IMR-90 (cell line): ENCODE measurements around the gene PLXNA4. TPM values are rescaled to one million over a fixed set of nuclear protein-coding genes. Genes with fewer than 3 reads are reported as not detected.

Source experiments
- ATAC-seq: fragments of 200-7000 bp; cut with Tn5 transposase; 2 replicates; pipeline ENCODE4 v1.9.1; 2020; ENCODE audit warnings: low read depth, mild to moderate bottlenecking, moderate library complexity
- BruUV-seq: library from RNA; stranded (reverse); fragments of 400-500 nt; replicated peaks from 2 replicates; lab custom pipeline; 2021; lab: Mats Ljungman, UMichigan
- CTCF ChIA-PET: fragments of 300-600 bp; formaldehyde crosslinking; extraction: SDS; loops from one replicate; lab custom pipeline; 2021; ENCODE audit warnings: antibody characterized with exemption; lab: Yijun Ruan, JAX
- POLR2A ChIA-PET: fragments of 300-600 bp; sonication (Branson Sonifier 250); formaldehyde crosslinking; loops from one replicate; lab custom pipeline; 2022; ENCODE audit warnings: antibody characterized with exemption; ENCODE audit not compliant: unreplicated experiment; lab: Charles Lee
- DNase-seq: peaks from one replicate; pipeline ENCODE4 v3.0.0; 2013
- H2AFZ ChIP-seq: replicated peaks from 2 replicates; pipeline ENCODE3; 2013; ENCODE audit warnings: low read length, mild to moderate bottlenecking; ENCODE audit not compliant: poor library complexity
- H2AK5ac ChIP-seq: 2 replicates; pipeline ENCODE4 v1.6.1; 2013; ENCODE audit warnings: low read depth, low read length, inconsistent platforms
- H2AK9ac ChIP-seq: replicated peaks from 2 replicates; pipeline ENCODE3; 2013; ENCODE audit warnings: mild to moderate bottlenecking, low read depth, low read length, moderate library complexity; ENCODE audit not compliant: poor library complexity
- H2BK120ac ChIP-seq: 2 replicates; pipeline ENCODE4 v1.6.1; 2013; ENCODE audit warnings: low read depth, low read length, inconsistent platforms
- H2BK15ac ChIP-seq: 3 replicates; pipeline ENCODE4 v1.6.1; 2013; ENCODE audit warnings: low read depth, low read length, inconsistent platforms
- H2BK20ac ChIP-seq: 2 replicates; pipeline ENCODE4 v1.6.1; 2013; ENCODE audit warnings: low read depth, mild to moderate bottlenecking, inconsistent platforms, low read length, moderate library complexity
- H2BK5ac ChIP-seq: 2 replicates; pipeline ENCODE4 v1.6.1; 2013; ENCODE audit warnings: mild to moderate bottlenecking, low read depth, low read length, inconsistent platforms; ENCODE audit not compliant: poor library complexity, severe bottlenecking
- H3K14ac ChIP-seq: replicated peaks from 2 replicates; pipeline ENCODE4 v1.6.1; 2013; ENCODE audit warnings: low read depth, low read length, inconsistent platforms
- H3K18ac ChIP-seq: 2 replicates; pipeline ENCODE4 v1.6.1; 2013; ENCODE audit warnings: low read depth, low read length, control low read depth
- H3K23ac ChIP-seq: 2 replicates; pipeline ENCODE4 v1.6.1; 2013; ENCODE audit warnings: low read depth, low read length, inconsistent platforms
- H3K27ac ChIP-seq: 2 replicates; pipeline ENCODE4 v1.5.1; 2013; ENCODE audit warnings: mild to moderate bottlenecking, control low read depth, low read length; ENCODE audit not compliant: insufficient read depth
- H3K27me3 ChIP-seq: 2 replicates; pipeline ENCODE4 v1.6.1; 2013; ENCODE audit warnings: low read length; ENCODE audit not compliant: control insufficient read depth, insufficient read depth
- H3K36me3 ChIP-seq: 2 replicates; pipeline ENCODE4 v1.6.1; 2013; ENCODE audit warnings: low read length, mixed read lengths; ENCODE audit not compliant: control insufficient read depth, insufficient read depth
- H3K4ac ChIP-seq: 2 replicates; pipeline ENCODE4 v1.6.1; 2013; ENCODE audit warnings: low read depth, low read length, inconsistent platforms
- H3K4me1 ChIP-seq: 2 replicates; pipeline ENCODE4 v1.6.1; 2013; ENCODE audit warnings: low read length, mixed read lengths; ENCODE audit not compliant: control insufficient read depth, insufficient read depth
- H3K4me2 ChIP-seq: 2 replicates; pipeline ENCODE4 v1.6.1; 2013; ENCODE audit warnings: low read depth, mild to moderate bottlenecking, control low read depth, low read length, moderate library complexity
- H3K4me3 ChIP-seq: 2 replicates; pipeline ENCODE4 v1.5.1; 2013; ENCODE audit warnings: low read depth, mild to moderate bottlenecking, control low read depth, low read length, moderate library complexity; ENCODE audit not compliant: insufficient read depth
- H3K56ac ChIP-seq: 2 replicates; pipeline ENCODE4 v1.6.1; 2013; ENCODE audit warnings: low read length, inconsistent platforms; ENCODE audit not compliant: insufficient read depth; ENCODE audit errors: extremely low read depth
- H3K79me1 ChIP-seq, 2 experiments: 2 replicates each; pipeline ENCODE4 v1.6.1; 2013; ENCODE audit warnings: low read length in 2 of 2, inconsistent platforms in 1 of 2, low read depth in 1 of 2
- H3K9ac ChIP-seq: 2 replicates; pipeline ENCODE4 v1.6.1; 2013; ENCODE audit warnings: low read depth, low read length, control low read depth
- H3K9me1 ChIP-seq: 2 replicates; pipeline ENCODE4 v1.6.1; 2013; ENCODE audit warnings: low read length, inconsistent platforms; ENCODE audit not compliant: insufficient read depth
- H3K9me3 ChIP-seq: 2 replicates; pipeline ENCODE4 v1.6.1; 2013; ENCODE audit warnings: low read length; ENCODE audit not compliant: control insufficient read depth, insufficient read depth
- H4K20me1 ChIP-seq: 2 replicates; pipeline ENCODE4 v1.6.1; 2013; ENCODE audit warnings: low read length, inconsistent platforms; ENCODE audit not compliant: insufficient read depth
- H4K5ac ChIP-seq: 2 replicates; pipeline ENCODE4 v1.6.1; 2013; ENCODE audit warnings: mild to moderate bottlenecking, low read depth, low read length, control low read depth
- H4K8ac ChIP-seq, 2 experiments: 2 replicates each; pipeline ENCODE4 v1.6.1; 2013; ENCODE audit warnings: low read depth in 2 of 2, low read length in 2 of 2, control low read depth in 1 of 2, inconsistent platforms in 1 of 2
- H4K91ac ChIP-seq: 2 replicates; pipeline ENCODE4 v1.6.1; 2013; ENCODE audit warnings: low read depth, low read length, inconsistent platforms; ENCODE audit not compliant: insufficient read depth
- CEBPB ChIP-seq: IDR thresholded peaks from 2 replicates; pipeline ENCODE4 v1.6.1; 2012; ENCODE audit warnings: low read depth, low read length, improper control_type of control experiment
- CHD1 ChIP-seq: IDR thresholded peaks from 2 replicates; pipeline ENCODE4 v1.6.1; 2012; ENCODE audit warnings: low read depth, low read length, improper control_type of control experiment
- FOS ChIP-seq: fragments of 150-350 bp; IDR thresholded peaks from 2 replicates; pipeline ENCODE4 v1.6.1; 2016; ENCODE audit warnings: low read depth, low read length
- MAFK ChIP-seq: IDR thresholded peaks from 2 replicates; pipeline ENCODE4 v1.6.1; 2012; ENCODE audit warnings: low read depth, low read length, improper control_type of control experiment
- MAZ ChIP-seq: IDR thresholded peaks from 2 replicates; pipeline ENCODE4 v1.6.1; 2012; ENCODE audit warnings: low read depth, mild to moderate bottlenecking, low read length, improper control_type of control experiment, moderate library complexity, borderline replicate concordance
- MXI1 ChIP-seq: IDR thresholded peaks from 2 replicates; pipeline ENCODE4 v1.6.1; 2012; ENCODE audit warnings: low read depth, mild to moderate bottlenecking, low read length, moderate library complexity, borderline replicate concordance
- POLR2A ChIP-seq: IDR thresholded peaks from 2 replicates; pipeline ENCODE4 v1.6.1; 2012; ENCODE audit warnings: mild to moderate bottlenecking, low read depth, low read length
- SMC3 ChIP-seq: fragments of 150-350 bp; IDR thresholded peaks from 2 replicates; pipeline ENCODE4 v1.6.1; 2016; ENCODE audit warnings: low read depth, mild to moderate bottlenecking, antibody characterized with exemption, low read length, moderate library complexity
- WGBS, 2 experiments: methylation state at CpG; one replicate each; pipeline versions ENCODE4 v1.1.5 to v1.1.7; 2013; ENCODE audit warnings: missing lambda C conversion rate in 2 of 2; ENCODE audit not compliant: insufficient read length in 1 of 2; ENCODE audit errors: extremely low coverage in 2 of 2; 5-methylcytosine and 5-hydroxymethylcytosine counted together
- dilution Hi-C: fragments of 300-500 bp; cut with HindIII; formaldehyde crosslinking; loops from one replicate; pipeline ENCODE4 v1.14.3; 2018; ENCODE audit warnings: low sequenced_read_pairs; ENCODE audit not compliant: unreplicated experiment
- in situ Hi-C: fragments of 300-500 bp; cut with MboI; formaldehyde crosslinking; loops from 3 replicates; pipeline ENCODE4 v1.14.3; 2019; ENCODE audit warnings: low sequenced_read_pairs, inconsistent platforms, mixed read lengths
- intact Hi-C: fragments of 100-400 bp; cut with micrococcal nuclease; formaldehyde crosslinking; loops from 2 replicates; pipeline ENCODE4 v1.10.0; 2022
- polyA plus RNA-seq, 3 experiments: library from polyadenylated mRNA; depleted of rRNA; stranded (reverse); fragments of >200 nt; gene quantifications; 2 replicates each; pipeline ENCODE4 v1.2.3, GENCODE V29; 2012; ENCODE audit warnings: low replicate concordance in 1 of 3
- total RNA-seq: library from RNA; depleted of rRNA; stranded (reverse); fragments of >200 nt; gene quantifications from 2 replicates; pipeline ENCODE4 v1.2.3, GENCODE V29; 2012

The PLXNA4 gene
- total and polyA plus RNA-seq, 2 of the 4 experiments (the other 2 are of a cell fraction), result under 0.01 TPM

DNA sequence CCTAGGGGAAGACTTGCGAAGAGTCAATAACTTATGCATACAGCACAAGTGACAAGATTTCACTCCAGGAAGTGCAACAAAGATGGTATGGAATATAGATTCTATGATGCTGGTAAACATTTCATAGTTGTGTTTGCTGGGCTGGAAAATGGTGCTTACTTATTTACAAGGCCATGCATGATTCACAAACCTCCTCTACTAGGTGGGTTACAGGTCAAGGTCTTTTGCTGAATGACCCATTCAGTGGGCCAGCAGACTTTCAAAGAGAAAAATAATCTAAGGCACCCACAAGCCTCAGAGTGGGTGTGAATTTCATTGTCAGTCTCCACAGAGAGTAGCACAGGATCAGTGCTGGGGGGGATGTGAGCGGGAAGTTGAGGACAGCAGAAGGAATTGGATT is 378.5 kb downstream of the PLXNA4 start:
- in situ Hi-C loops, result no loop called here
- H2AFZ ChIP-seq, result no peak overlapping the region
- ChIA-PET CTCF (no interaction called here), POLR2A (no interaction called here)
- no peak overlapping the region for H3K4me2 ChIP-seq
- no peak for ATAC-seq
- H3K4me1 ChIP-seq, result no peaks in the 10 kb centered on the region
- H2BK120ac ChIP-seq, result no peak overlapping the region
- H4K91ac ChIP-seq, result no peak overlapping the region
- H3K18ac ChIP-seq, result no peak overlapping the region
- no peak overlapping the region for H3K4me3 ChIP-seq
- H3K4ac ChIP-seq, result no peak overlapping the region
- H3K79me1 ChIP-seq, result no peaks in the 10 kb centered on the region
- H2BK5ac ChIP-seq, result no peak overlapping the region
- no peak overlapping the region for H2AK5ac ChIP-seq
- H2AK9ac ChIP-seq, result no peak overlapping the region
- no peaks in the 10 kb centered on the region for H4K20me1 ChIP-seq
- no peak overlapping the region for H3K27ac ChIP-seq
- TF ChIP-seq MAFK (no peak), POLR2A (no peak), MXI1 (no peak), CEBPB (no peak), SMC3 (no peak), CHD1 (no peak), MAZ (no peak), FOS (no peak)
- intact Hi-C loops, result no loop called here
- WGBS, 2 experiments, result no CpG with 5 or more reads among the region's 2 CpGs
- no TSS peak for BruUV-seq
- no peak overlapping the region for H3K56ac ChIP-seq
- H3K23ac ChIP-seq, result no peak overlapping the region
- no peak for DNase-seq
- dilution Hi-C loops, result no loop called here
- H3K9ac ChIP-seq, result no peak overlapping the region
- H4K8ac ChIP-seq, result no peak overlapping the region
- H2BK15ac ChIP-seq, result no peak overlapping the region
- no peaks in the 10 kb centered on the region for H3K9me3 ChIP-seq
- H3K14ac ChIP-seq, result no peak overlapping the region
- H2BK20ac ChIP-seq, result no peak overlapping the region
- no peaks in the 10 kb centered on the region for H3K36me3 ChIP-seq
- H3K9me1 ChIP-seq, result no peaks in the 10 kb centered on the region
- H3K27me3 ChIP-seq, result no peaks in the 10 kb centered on the region
- no peak overlapping the region for H4K5ac ChIP-seq
